GM19351 (cell line): ENCODE measurements around the gene LZTR1.

ENCODE experiments used
- ATAC-seq: cut with Tn5 transposase; IDR thresholded peaks from one replicate; pipeline ENCODE4 v1.9.1; 2021; ENCODE audit warnings: mild to moderate bottlenecking, moderate library complexity; ENCODE audit not compliant: unreplicated experiment

The LZTR1 gene

DNA sequence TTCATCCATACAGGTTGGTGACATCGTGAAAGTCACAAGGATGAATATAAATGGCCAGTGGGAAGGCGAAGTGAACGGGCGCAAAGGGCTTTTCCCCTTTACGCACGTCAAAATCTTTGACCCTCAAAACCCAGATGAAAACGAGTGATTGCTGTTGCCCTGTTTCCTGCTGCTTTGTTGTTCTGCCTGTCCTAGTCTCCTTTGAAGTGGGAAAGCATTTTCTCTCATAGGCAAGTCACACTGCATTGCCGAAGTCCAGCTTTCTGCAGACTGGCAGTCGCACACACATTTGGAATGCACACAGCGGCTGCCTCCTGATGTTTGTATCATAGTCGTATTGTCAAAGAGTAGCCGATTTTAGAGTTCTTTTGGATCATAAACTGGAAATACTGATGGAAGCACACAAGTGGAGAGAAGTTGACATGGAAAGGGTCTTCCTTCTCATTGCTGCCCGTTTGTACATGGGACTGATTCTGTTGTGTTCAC lies 32.4 kb upstream of the LZTR1 start:
- no peak for ATAC-seq

DNA sequence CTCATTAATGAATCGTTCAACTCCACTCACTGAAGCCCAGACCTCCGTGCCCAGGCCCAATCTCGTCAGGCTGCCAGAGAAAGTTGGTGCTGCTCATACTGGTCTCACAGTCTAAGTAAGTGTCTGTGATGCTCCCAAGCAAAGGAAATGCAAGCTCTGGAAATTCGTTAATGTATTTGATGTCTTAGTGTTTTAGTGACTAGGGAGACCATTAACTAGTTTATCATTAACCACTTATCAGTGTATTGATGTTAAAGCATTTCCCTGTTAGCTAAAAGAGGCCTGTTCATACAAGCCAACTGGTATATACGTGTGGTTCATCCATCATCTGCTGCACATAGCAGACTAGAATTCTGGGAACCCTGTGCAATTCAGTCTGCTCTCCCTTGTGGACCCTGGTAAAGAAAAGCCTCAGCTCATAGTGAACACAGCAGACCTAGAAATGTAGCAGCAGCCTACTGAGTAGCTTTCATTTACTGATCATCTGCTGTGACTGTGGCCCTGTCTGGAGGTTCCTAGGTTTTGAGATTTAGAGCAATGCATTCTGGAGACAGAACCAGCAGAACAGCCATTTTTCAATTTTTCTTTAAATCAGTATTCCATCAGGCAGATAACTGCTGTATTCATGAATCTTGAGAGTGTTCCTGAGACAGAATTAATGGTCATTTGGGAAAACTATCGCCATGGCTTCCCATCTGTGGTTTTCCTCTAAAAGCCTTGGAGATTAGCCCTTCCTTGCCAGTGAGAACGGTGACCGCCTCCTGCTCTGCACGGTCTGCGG lies 30.8 kb upstream of the LZTR1 start:
- ATAC-seq: no peak

- no peak for ATAC-seq
Observed at GRCh38 chr22:20951932-20952380, 30.1 kb upstream of the LZTR1 start.

DNA sequence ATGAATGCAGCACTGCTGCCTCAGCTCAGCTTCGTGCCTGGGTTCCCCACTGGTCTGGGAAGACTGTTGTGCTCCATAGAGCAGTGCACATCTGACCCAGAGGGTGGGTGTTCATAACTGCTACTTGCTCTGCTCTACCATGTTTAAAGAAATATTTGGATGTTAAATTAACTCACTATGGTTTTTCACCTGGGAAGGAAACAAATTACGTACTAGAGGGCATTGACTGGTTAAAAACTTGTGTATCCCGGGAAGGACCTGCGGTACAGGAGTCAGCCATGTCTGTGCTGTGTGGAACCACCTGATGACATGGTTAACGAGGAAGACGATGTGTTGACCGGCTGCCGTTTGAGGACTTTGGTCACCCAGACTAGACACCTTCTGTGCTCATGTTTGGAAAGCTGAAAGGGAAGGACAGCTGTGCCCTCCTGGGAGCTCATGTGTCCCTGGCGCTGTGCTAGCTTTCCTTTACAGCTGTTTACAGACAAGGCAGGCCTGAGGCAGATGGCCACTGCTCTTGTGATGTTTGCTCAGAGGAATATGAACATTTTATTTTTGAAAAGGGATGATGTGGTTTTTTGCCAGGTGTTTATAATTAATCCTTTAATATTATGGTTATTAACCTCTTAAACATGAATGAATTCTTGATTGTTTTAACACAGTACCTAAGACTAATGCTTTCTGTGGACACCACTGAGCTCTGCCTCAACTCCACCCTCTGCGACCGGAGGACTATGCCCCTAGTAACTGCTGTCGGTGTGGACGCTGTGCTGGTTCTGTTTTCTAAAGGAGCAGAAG lies 29.4 kb upstream of the LZTR1 start:
- ATAC-seq: no peak

- ATAC-seq: no peak
Observed at GRCh38 chr22:20953342-20953608, 28.8 kb upstream of the LZTR1 start.

- no peak for ATAC-seq
Observed at GRCh38 chr22:20953668-20954500, 28.2 kb upstream of the LZTR1 start.

- ATAC-seq: no peak
Observed at GRCh38 chr22:20955548-20955947, 26.5 kb upstream of the LZTR1 start.

DNA sequence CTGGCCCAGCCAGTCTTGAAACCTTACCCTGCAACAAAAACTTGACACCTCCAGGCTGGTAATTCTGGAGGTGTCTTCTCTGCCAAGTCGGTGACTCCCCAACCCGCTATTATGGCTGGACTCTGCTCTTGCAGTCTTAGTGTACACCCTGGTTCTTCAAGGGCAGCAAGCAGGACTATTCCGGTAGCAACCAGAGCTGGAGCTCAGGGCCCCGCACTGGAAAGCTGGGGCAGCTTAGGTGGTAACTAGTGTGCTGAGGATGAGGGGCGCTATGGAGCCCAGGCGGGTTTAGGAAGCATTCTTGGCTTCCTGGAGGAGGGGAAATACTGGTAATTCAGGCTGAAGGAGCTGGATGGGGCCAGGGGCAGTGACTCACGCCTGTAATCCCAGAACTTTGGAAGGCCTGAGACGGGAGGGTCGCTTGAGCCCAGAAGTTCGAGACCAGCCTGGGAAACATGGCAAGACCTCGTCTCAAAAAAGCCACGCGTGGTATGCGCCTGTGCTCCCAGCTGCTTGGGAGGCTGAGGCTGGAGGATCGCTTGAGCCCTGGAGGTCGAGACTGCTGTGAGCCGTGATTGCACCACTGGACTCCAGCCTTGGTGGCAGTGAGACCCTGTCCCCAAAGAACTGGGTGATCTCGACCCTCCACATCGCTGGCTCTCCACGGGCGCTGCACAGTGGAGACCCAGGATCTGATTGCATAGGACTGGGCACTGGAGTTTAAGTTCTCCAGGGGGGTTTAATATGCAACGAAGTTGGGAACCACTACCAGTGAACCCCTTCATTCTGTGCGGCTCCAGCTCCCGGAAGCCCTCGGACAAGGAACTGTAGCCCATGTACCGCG lies 25.6 kb upstream of the LZTR1 start:
- no peak for ATAC-seq

GRCh38 chr22:20957102-20957682 lies 24.9 kb upstream of the LZTR1 start:
- ATAC-seq: no peak

- no peak for ATAC-seq
Observed at GRCh38 chr22:20957683-20958431, 24.2 kb upstream of the LZTR1 start.

- no peak for ATAC-seq
Observed at GRCh38 chr22:20959578-20960461, 22.3 kb upstream of the LZTR1 start.

DNA sequence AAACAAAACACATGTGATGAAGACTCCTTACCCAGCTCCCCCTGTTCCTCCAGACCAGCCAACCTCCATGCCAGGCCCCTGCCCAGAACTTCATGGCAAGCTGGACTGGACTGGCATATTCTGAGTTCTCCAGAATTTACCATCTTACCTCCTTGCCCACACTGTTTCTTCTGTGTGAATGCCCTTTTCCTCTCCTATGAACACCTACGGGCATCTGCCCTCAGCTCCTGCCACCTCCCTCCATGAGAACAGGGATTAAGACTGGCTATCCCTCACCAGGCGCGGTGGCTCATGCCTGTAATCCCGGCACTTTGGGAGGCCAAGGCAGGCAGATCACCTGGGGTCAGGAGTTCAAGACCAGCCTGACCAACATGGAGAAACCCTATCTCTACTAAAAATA lies 21.5 kb upstream of the LZTR1 start:
- ATAC-seq: no peak

DNA sequence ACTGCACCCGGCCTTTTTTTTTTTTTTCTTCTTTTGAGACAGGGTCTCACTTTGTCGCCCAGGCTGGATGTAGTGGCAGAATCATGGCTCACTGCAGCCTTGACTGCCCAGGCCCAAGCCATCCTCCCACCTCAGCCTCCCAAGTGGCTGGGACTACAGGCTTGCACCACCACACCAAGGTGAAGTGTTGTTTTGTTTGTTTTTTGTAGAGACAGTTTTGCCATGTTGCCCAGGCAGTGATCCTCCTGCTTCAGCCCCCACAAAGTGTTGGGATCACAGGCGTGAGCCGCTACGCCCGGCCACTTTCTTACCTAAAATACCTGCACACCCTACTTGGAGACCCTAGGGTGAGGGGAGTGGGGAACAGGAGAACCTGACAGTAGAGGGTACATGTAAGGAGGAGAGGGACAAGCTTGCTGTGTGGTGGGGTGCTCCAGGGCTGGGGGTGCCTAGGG lies 19.6 kb upstream of the LZTR1 start:
- ATAC-seq: no peak

GRCh38 chr22:20963201-20964052 lies 18.7 kb upstream of the LZTR1 start:
- ATAC-seq: no peak

- no peak for ATAC-seq
Observed at GRCh38 chr22:20964090-20964798, 17.9 kb upstream of the LZTR1 start.

DNA sequence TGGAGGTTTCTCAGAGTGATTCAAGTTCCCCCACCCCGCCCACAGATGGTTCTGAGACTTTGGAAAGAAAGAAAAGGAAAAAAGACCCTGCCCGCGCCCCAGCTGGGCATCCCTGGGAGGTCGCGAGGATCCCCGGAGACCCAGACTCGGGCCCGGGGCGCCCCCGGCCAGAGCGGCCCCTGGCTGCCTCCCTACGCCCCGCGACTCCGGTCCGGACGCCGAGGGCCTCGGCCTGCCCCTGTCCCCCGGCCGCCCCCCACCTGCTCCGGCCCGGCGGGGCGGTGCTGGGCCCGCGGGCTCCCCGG lies 17.3 kb upstream of the LZTR1 start:
- no peak for ATAC-seq
